ENCODE results near the gene CDKN2A.

CDKN2A gene

DNA sequence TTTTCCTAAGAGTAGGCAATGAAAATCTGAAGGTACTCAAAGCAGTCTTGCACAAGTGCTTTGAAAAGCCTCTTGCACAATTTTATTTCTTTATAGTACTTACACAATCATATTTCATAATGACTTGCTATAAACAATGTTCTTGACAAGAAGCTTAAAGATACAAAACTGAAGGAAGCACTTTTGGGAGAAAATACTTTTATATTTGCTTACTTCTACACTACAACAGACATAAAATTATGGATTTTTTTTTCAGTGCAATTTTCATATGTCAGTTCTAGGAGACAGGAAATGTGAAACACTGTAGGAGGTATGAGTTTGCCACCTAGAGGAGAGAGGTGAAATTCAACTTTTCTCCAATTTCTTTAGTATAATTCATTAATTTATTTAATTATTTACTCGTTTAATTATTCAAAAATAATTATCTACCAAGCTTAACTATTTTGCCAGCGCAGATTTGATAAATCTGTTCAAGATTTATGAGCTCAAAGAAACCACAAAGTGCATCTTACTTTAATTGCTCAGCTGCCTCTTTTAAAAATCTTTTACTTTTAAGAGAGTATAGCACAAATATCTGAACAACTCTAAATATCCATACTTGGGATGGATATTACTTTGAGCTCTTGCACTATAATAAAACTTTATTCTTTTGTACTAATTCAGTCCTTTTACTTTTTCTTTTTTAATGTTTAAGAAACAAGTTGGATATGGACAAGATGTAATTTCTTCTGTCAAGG, 43.9 kb upstream of the CDKN2A start:
- no peak overlapping the region for H3K27ac ChIP-seq (ENCODE audit: low read depth, low read length)
- no peak overlapping the region for H2AK5ac ChIP-seq (ENCODE audit: low read length)
- no peak overlapping the region for H3K23ac ChIP-seq (ENCODE audit: low read length)
- no peaks in the 10 kb centered on the region for H3K79me1 ChIP-seq (ENCODE audit: low read length)
- no peak overlapping the region for H3K4me3 ChIP-seq (ENCODE audit: low read length)
- DNase-seq = no peak
- H3K4me2 ChIP-seq (ENCODE audit: low read length) = no peak overlapping the region
- no peak overlapping the region for H4K5ac ChIP-seq (ENCODE audit: low read length)
- no peak overlapping the region for H2BK120ac ChIP-seq (ENCODE audit: low read depth, low read length)
- no peak overlapping the region for H3K56ac ChIP-seq (ENCODE audit: low read length)
- H2BK15ac ChIP-seq (replicated peaks; ENCODE audit: low read depth) = no peak overlapping the region
- H3K18ac ChIP-seq (ENCODE audit: low read length) = no peak overlapping the region
- 100% methylated on average over 2 of the region's 2 CpGs for WGBS (ENCODE audit: extremely low coverage, insufficient coverage, low lambda C conversion rate)
- H3K4ac ChIP-seq (ENCODE audit: low read depth, low read length) = no peak overlapping the region
- H3K9ac ChIP-seq (ENCODE audit: low read length) = no peak overlapping the region
- H3K36me3 ChIP-seq (ENCODE audit: control insufficient read depth, insufficient read depth, low read length) = no peaks in the 10 kb centered on the region
- no peak overlapping the region for H4K8ac ChIP-seq (ENCODE audit: low read depth, low read length)
- H3K27me3 ChIP-seq (ENCODE audit: insufficient read depth, low read length, poor library complexity) = no peaks in the 10 kb centered on the region
- H2BK5ac ChIP-seq (ENCODE audit: low read length) = no peak overlapping the region
- H3K79me2 ChIP-seq (ENCODE audit: control insufficient read depth, insufficient read depth, low read length) = no peaks in the 10 kb centered on the region
- no peaks in the 10 kb centered on the region for H3K4me1 ChIP-seq (ENCODE audit: control insufficient read depth, low read depth, low read length)

DNA sequence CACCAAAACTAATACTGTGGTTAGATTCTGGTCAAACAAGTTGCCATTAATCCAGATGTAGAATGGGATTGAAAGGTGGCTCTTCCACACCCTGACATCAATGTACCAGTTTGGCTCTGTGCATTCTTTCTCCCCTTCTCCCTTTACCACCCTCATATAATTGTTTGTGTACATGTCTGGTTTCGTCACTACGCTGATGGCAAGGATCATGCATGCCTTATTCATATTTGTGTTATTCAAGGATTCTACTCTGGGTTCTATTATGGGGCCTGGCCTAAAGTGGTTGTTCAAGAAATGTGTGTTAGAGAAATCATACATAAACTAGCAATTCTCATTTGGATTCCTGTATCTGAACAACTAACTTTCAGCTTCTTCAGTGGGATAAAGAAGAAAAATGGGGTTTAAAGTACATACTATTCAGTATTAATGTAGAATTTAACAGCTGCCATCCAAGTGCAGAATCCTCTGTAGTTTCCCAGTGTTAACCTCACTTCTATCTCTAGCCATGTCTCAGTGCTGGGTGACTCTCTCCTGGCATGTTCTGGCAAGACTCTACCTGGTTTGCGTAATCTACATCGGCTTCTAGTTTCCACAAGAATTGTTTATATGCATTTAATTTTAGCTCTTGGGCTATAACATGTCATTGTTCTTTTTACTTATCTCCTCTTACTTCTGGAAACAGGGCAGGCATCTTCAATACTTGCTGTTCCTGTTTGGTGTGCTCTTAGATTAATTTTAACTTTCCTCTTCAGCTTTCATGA, 42.9 kb upstream of the CDKN2A start:
- no peak overlapping the region for H3K4me3 ChIP-seq (ENCODE audit: low read length)
- H3K27me3 ChIP-seq (ENCODE audit: insufficient read depth, low read length, poor library complexity) = no peaks in the 10 kb centered on the region
- no peaks in the 10 kb centered on the region for H3K79me2 ChIP-seq (ENCODE audit: control insufficient read depth, insufficient read depth, low read length)
- H3K9ac ChIP-seq (ENCODE audit: low read length) = no peak overlapping the region
- H3K4me2 ChIP-seq (ENCODE audit: low read length) = no peak overlapping the region
- H3K56ac ChIP-seq (ENCODE audit: low read length) = no peak overlapping the region
- H3K27ac ChIP-seq (ENCODE audit: low read depth, low read length) = no peak overlapping the region
- no peak overlapping the region for H2BK5ac ChIP-seq (ENCODE audit: low read length)
- no peak overlapping the region for H4K8ac ChIP-seq (ENCODE audit: low read depth, low read length)
- H3K36me3 ChIP-seq (ENCODE audit: control insufficient read depth, insufficient read depth, low read length) = no peaks in the 10 kb centered on the region
- H3K4ac ChIP-seq (ENCODE audit: low read depth, low read length) = no peak overlapping the region
- H4K5ac ChIP-seq (ENCODE audit: low read length) = no peak overlapping the region
- no peak for DNase-seq
- no peak overlapping the region for H2BK15ac ChIP-seq (replicated peaks; ENCODE audit: low read depth)
- no peaks in the 10 kb centered on the region for H3K4me1 ChIP-seq (ENCODE audit: control insufficient read depth, low read depth, low read length)
- no peak overlapping the region for H3K18ac ChIP-seq (ENCODE audit: low read length)
- no CpG with 5 or more reads among the region's 4 CpGs for WGBS (ENCODE audit: extremely low coverage, insufficient coverage, low lambda C conversion rate)
- H2BK120ac ChIP-seq (ENCODE audit: low read depth, low read length) = no peak overlapping the region
- H3K79me1 ChIP-seq (ENCODE audit: low read length) = no peaks in the 10 kb centered on the region
- no peak overlapping the region for H2AK5ac ChIP-seq (ENCODE audit: low read length)
- H3K23ac ChIP-seq (ENCODE audit: low read length) = no peak overlapping the region

DNA sequence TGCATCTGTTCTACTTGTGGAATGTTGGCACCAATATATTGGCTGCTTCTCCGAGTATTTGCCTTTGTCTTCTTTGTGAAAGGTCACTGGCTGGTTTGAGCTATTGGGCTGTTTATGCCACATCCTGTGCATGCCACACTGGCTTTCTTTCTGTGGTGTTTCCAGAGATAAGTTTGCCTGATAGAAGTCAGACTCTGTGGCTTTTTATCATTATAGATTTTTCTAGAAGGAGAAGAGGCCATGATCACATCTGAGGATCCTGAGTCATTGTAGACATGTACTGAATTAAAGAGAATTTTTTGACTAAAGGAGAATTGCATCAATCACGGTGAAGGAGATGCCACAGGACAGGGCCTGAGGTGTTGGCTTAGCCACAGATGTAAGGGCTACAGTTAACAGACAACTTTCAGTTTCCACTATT, 41.4 kb upstream of the CDKN2A start:
- WGBS (ENCODE audit: extremely low coverage, insufficient coverage, low lambda C conversion rate) = no CpG with 5 or more reads among the region's 2 CpGs
- no peak overlapping the region for H4K5ac ChIP-seq (ENCODE audit: low read length)
- no peak overlapping the region for H2BK15ac ChIP-seq (replicated peaks; ENCODE audit: low read depth)
- H2AK5ac ChIP-seq (ENCODE audit: low read length) = no peak overlapping the region
- H3K4me1 ChIP-seq (ENCODE audit: control insufficient read depth, low read depth, low read length) = no peaks in the 10 kb centered on the region
- H3K56ac ChIP-seq (ENCODE audit: low read length) = no peak overlapping the region
- DNase-seq = no peak
- no peak overlapping the region for H3K23ac ChIP-seq (ENCODE audit: low read length)
- H4K8ac ChIP-seq (ENCODE audit: low read depth, low read length) = no peak overlapping the region
- H3K9ac ChIP-seq (ENCODE audit: low read length) = no peak overlapping the region
- H2BK120ac ChIP-seq (ENCODE audit: low read depth, low read length) = no peak overlapping the region
- no peak overlapping the region for H3K4ac ChIP-seq (ENCODE audit: low read depth, low read length)
- H3K79me2 ChIP-seq (ENCODE audit: control insufficient read depth, insufficient read depth, low read length) = no peaks in the 10 kb centered on the region
- no peaks in the 10 kb centered on the region for H3K36me3 ChIP-seq (ENCODE audit: control insufficient read depth, insufficient read depth, low read length)
- H3K4me3 ChIP-seq (ENCODE audit: low read length) = no peak overlapping the region
- no peaks in the 10 kb centered on the region for H3K79me1 ChIP-seq (ENCODE audit: low read length)
- no peak overlapping the region for H2BK5ac ChIP-seq (ENCODE audit: low read length)
- no peak overlapping the region for H3K27ac ChIP-seq (ENCODE audit: low read depth, low read length)
- H3K27me3 ChIP-seq (ENCODE audit: insufficient read depth, low read length, poor library complexity) = no peaks in the 10 kb centered on the region
- no peak overlapping the region for H3K18ac ChIP-seq (ENCODE audit: low read length)
- H3K4me2 ChIP-seq (ENCODE audit: low read length) = no peak overlapping the region

DNA sequence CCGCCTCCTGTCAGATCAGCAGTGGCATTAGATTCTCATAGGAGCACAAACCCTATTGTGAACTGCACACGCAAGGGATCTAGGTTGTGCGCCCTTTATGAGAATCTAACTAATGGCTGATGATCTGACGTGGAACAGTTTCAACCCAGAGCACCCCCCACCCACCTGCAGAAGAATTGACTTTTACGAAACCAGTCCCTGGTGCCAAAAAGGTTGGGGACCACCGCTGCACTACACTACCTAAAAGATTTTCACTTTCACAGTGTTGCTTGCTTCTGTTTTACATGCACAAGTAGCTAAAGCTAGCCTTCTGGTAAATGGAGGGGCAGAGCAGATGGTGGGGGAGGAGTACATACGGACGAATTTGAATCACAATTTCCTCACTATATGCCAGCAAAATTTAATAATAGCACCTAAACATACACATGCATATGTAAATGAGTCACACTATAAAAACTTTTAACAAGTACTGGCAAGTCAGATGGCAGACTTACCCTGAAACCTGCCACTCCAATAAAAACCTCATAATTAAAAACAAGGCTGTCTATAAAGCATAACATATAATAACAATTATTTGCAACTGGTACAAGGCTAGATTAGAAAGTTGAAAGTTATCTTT, 38.9 kb upstream of the CDKN2A start:
- Histone ChIP-seq H3K4me3 (ENCODE audit: low read length) (no peak overlapping the region), H4K5ac (ENCODE audit: low read length) (no peak overlapping the region), H2BK120ac (ENCODE audit: low read depth, low read length) (no peak overlapping the region), H3K4me2 (ENCODE audit: low read length) (no peak overlapping the region), H3K23ac (ENCODE audit: low read length) (no peak overlapping the region), H3K27me3 (ENCODE audit: insufficient read depth, low read length, poor library complexity) (no peaks in the 10 kb centered on the region), H3K36me3 (ENCODE audit: control insufficient read depth, insufficient read depth, low read length) (no peaks in the 10 kb centered on the region), H3K4ac (ENCODE audit: low read depth, low read length) (no peak overlapping the region), H3K27ac (ENCODE audit: low read depth, low read length) (no peak overlapping the region), H2BK5ac (ENCODE audit: low read length) (no peak overlapping the region), H3K79me1 (ENCODE audit: low read length) (no peaks in the 10 kb centered on the region), H3K9ac (ENCODE audit: low read length) (no peak overlapping the region), H2AK5ac (ENCODE audit: low read length) (no peak overlapping the region), H3K79me2 (ENCODE audit: control insufficient read depth, insufficient read depth, low read length) (no peaks in the 10 kb centered on the region), H2BK15ac (replicated peaks; ENCODE audit: low read depth) (no peak overlapping the region), H3K18ac (ENCODE audit: low read length) (no peak overlapping the region), H4K8ac (ENCODE audit: low read depth, low read length) (no peak overlapping the region), H3K56ac (ENCODE audit: low read length) (no peak overlapping the region), H3K4me1 (ENCODE audit: control insufficient read depth, low read depth, low read length) (no peaks in the 10 kb centered on the region)
- no CpG with 5 or more reads among the region's 8 CpGs for WGBS (ENCODE audit: extremely low coverage, insufficient coverage, low lambda C conversion rate)
- no peak for DNase-seq

DNA sequence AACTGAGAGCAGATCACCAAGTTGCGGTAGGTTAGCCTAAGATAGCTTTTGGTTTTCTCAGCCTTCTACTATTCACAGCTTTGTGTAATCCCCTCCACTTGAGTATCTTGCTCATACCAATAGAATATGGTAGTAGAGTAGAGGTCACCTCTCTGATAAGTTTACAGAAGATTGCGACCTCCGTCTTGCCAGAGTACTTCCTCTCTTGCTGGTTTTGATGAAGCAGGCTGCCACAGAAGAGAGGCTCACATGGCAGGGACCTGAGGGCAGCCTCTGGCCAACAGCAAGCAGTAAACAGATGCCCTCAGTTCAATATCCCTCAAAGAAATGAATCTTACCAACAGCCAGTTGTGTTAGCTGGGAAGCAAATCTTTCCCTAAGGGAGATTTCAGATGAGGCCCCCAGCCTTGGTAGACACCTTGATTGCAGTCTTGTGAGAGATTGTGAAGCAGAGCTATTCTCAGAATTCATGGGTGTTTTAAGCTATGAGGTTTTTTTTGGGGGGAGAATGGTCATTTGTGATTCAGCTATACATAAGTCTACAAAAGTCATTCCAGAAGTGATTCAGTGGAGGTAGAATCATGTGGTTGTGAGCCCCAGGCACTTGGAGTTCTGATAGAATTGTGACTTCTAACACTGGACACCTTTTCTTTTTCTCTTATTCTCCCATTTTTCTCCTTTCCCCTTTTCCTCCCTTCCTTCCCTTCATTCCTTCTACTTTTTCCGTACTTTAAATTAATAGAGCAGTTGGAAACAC, 37.6 kb upstream of the CDKN2A start:
- no peak overlapping the region for H2BK5ac ChIP-seq (ENCODE audit: low read length)
- no peak overlapping the region for H3K18ac ChIP-seq (ENCODE audit: low read length)
- no peaks in the 10 kb centered on the region for H3K36me3 ChIP-seq (ENCODE audit: control insufficient read depth, insufficient read depth, low read length)
- H3K27ac ChIP-seq (ENCODE audit: low read depth, low read length) = no peak overlapping the region
- no peak overlapping the region for H2BK120ac ChIP-seq (ENCODE audit: low read depth, low read length)
- no peak overlapping the region for H2AK5ac ChIP-seq (ENCODE audit: low read length)
- no peak for DNase-seq
- no peaks in the 10 kb centered on the region for H3K27me3 ChIP-seq (ENCODE audit: insufficient read depth, low read length, poor library complexity)
- H3K9ac ChIP-seq (ENCODE audit: low read length) = no peak overlapping the region
- no peak overlapping the region for H3K56ac ChIP-seq (ENCODE audit: low read length)
- no peak overlapping the region for H3K23ac ChIP-seq (ENCODE audit: low read length)
- H3K4me3 ChIP-seq (ENCODE audit: low read length) = no peak overlapping the region
- H3K79me2 ChIP-seq (ENCODE audit: control insufficient read depth, insufficient read depth, low read length) = no peaks in the 10 kb centered on the region
- no peak overlapping the region for H4K5ac ChIP-seq (ENCODE audit: low read length)
- no peak overlapping the region for H2BK15ac ChIP-seq (replicated peaks; ENCODE audit: low read depth)
- H3K79me1 ChIP-seq (ENCODE audit: low read length) = no peaks in the 10 kb centered on the region
- H3K4me2 ChIP-seq (ENCODE audit: low read length) = no peak overlapping the region
- H4K8ac ChIP-seq (ENCODE audit: low read depth, low read length) = no peak overlapping the region
- no peak overlapping the region for H3K4ac ChIP-seq (ENCODE audit: low read depth, low read length)
- H3K4me1 ChIP-seq (ENCODE audit: control insufficient read depth, low read depth, low read length) = peaks cover under 1% of the 10 kb centered on the region
- 100% methylated on average over 1 of the region's 4 CpGs for WGBS (ENCODE audit: extremely low coverage, insufficient coverage, low lambda C conversion rate)
